ENCODE results near the gene PDE6C.

The PDE6C gene

GRCh38 chr10:93612311-93612710 is at the start of gene PDE6C:
TSS of gene PDE6C (plus strand) at chr10:93612537. CDS start at chr10:93612726, 189 bp downstream.
- no peak for FAIRE-seq

- no peak for FAIRE-seq
These were observed 46.9 kb upstream of the PDE6C start for GRCh38 chr10:93565446-93565845.

- no peak for FAIRE-seq
These were observed 45.7 kb upstream of the PDE6C start, which contains the start of gene FFAR4 for GRCh38 chr10:93566435-93567276. TSS of gene FFAR4 (plus strand) at chr10:93566665. CDS start at chr10:93566721, 56 bp downstream.

- FAIRE-seq: no peak
These were observed 44.8 kb upstream of the PDE6C start for GRCh38 chr10:93567277-93568104.

GRCh38 chr10:93568105-93568390 is 44.3 kb upstream of the PDE6C start:
- no peak for FAIRE-seq

- no peak for FAIRE-seq
These were observed 42.0 kb upstream of the PDE6C start for GRCh38 chr10:93570383-93570782.

- FAIRE-seq: no peak
These were observed 39.7 kb upstream of the PDE6C start for GRCh38 chr10:93572606-93573005.

GRCh38 chr10:93573051-93573909 is 39.1 kb upstream of the PDE6C start:
- no peak for FAIRE-seq

- FAIRE-seq: no peak
These were observed 38.4 kb upstream of the PDE6C start for GRCh38 chr10:93573924-93574323.

- FAIRE-seq: no peak
These were observed 35.4 kb upstream of the PDE6C start for GRCh38 chr10:93576888-93577287.

- no peak for FAIRE-seq
These were observed 34.8 kb upstream of the PDE6C start for GRCh38 chr10:93577565-93577964.

GRCh38 chr10:93579089-93579488 is 33.2 kb upstream of the PDE6C start:
- no peak for FAIRE-seq

GRCh38 chr10:93579985-93580711 is 32.2 kb upstream of the PDE6C start:
- FAIRE-seq: no peak

GRCh38 chr10:93580828-93581227 is 31.5 kb upstream of the PDE6C start:
- FAIRE-seq: no peak

- FAIRE-seq: no peak
These were observed 27.9 kb upstream of the PDE6C start for GRCh38 chr10:93584445-93584844.

- no peak for FAIRE-seq
These were observed 22.4 kb upstream of the PDE6C start for GRCh38 chr10:93589648-93590562.

GRCh38 chr10:93590638-93591037 is 21.7 kb upstream of the PDE6C start:
- FAIRE-seq: no peak

GRCh38 chr10:93591065-93591808 is 21.1 kb upstream of the PDE6C start:
- FAIRE-seq: no peak

- no peak for FAIRE-seq
These were observed 19.1 kb upstream of the PDE6C start for GRCh38 chr10:93593254-93593653.

GRCh38 chr10:93593749-93594148 is 18.6 kb upstream of the PDE6C start:
- no peak for FAIRE-seq
